ENCODE results near the gene TKT.

The TKT gene

GRCh38 chr3:53182764-53183355 is 73.0 kb downstream of the TKT start:
- Mint-ChIP-seq H3K4me1 (ENCODE audit: low read depth) (no peaks in the 10 kb centered on the region), H3K27ac (no peak overlapping the region), H3K9me3 (no peaks in the 10 kb centered on the region), H3K27me3 (ENCODE audit: low read depth) (no peaks in the 10 kb centered on the region), H3K4me3 (no peak overlapping the region), H3K36me3 (ENCODE audit: low read depth) (peaks cover 14% of the 10 kb centered on the region)

- Mint-ChIP-seq H3K36me3 (ENCODE audit: low read depth) (peaks cover 10% of the 10 kb centered on the region), H3K4me3 (no peak overlapping the region)
These were observed 74.3 kb downstream of the TKT start for GRCh38 chr3:53181528-53181927.

GRCh38 chr3:53181024-53181371 is 74.8 kb downstream of the TKT start:
- no peak overlapping the region for H3K4me3 Mint-ChIP-seq

More at GRCh38 chr3:53181528-53181927, 74.3 kb downstream of the TKT start:
- Mint-ChIP-seq H3K27me3 (ENCODE audit: low read depth) (no peaks in the 10 kb centered on the region), H3K27ac (no peak overlapping the region), H3K9me3 (no peaks in the 10 kb centered on the region), H3K4me1 (ENCODE audit: low read depth) (no peaks in the 10 kb centered on the region)

GRCh38 chr3:53180305-53181023 is 75.4 kb downstream of the TKT start:
- Mint-ChIP-seq H3K27me3 (ENCODE audit: low read depth) (no peaks in the 10 kb centered on the region), H3K4me3 (no peak overlapping the region), H3K9me3 (no peaks in the 10 kb centered on the region), H3K36me3 (ENCODE audit: low read depth) (peaks cover 10% of the 10 kb centered on the region), H3K27ac (no peak overlapping the region), H3K4me1 (ENCODE audit: low read depth) (no peaks in the 10 kb centered on the region)

More at GRCh38 chr3:53181024-53181371, 74.8 kb downstream of the TKT start:
- Mint-ChIP-seq H3K4me1 (ENCODE audit: low read depth) (no peaks in the 10 kb centered on the region), H3K27me3 (ENCODE audit: low read depth) (no peaks in the 10 kb centered on the region), H3K36me3 (ENCODE audit: low read depth) (peaks cover 10% of the 10 kb centered on the region), H3K27ac (no peak overlapping the region), H3K9me3 (no peaks in the 10 kb centered on the region)

GRCh38 chr3:53179580-53179979 is 76.2 kb downstream of the TKT start:
- peaks cover 5% of the 10 kb centered on the region for H3K36me3 Mint-ChIP-seq (ENCODE audit: low read depth)
- H3K9me3 Mint-ChIP-seq, result no peaks in the 10 kb centered on the region
- H3K4me1 Mint-ChIP-seq (ENCODE audit: low read depth), result peaks cover 2% of the 10 kb centered on the region
- H3K4me3 Mint-ChIP-seq, result no peak overlapping the region
- H3K27me3 Mint-ChIP-seq (ENCODE audit: low read depth), result no peaks in the 10 kb centered on the region
- H3K27ac Mint-ChIP-seq, result no peak overlapping the region

GRCh38 chr3:53178246-53178645 is 77.6 kb downstream of the TKT start:
- H3K4me3 Mint-ChIP-seq, result no peak overlapping the region
- H3K9me3 Mint-ChIP-seq, result no peaks in the 10 kb centered on the region
- H3K4me1 Mint-ChIP-seq (ENCODE audit: low read depth), result peaks cover 5% of the 10 kb centered on the region
- H3K36me3 Mint-ChIP-seq (ENCODE audit: low read depth), result peaks cover 7% of the 10 kb centered on the region
- H3K27me3 Mint-ChIP-seq (ENCODE audit: low read depth), result no peaks in the 10 kb centered on the region
- H3K27ac Mint-ChIP-seq, result no peak overlapping the region

GRCh38 chr3:53175613-53176540 is 79.9 kb downstream of the TKT start:
- H3K9me3 Mint-ChIP-seq, result no peaks in the 10 kb centered on the region
- H3K4me3 Mint-ChIP-seq, result no peak overlapping the region
- H3K27ac Mint-ChIP-seq, result no peak overlapping the region
- no peaks in the 10 kb centered on the region for H3K27me3 Mint-ChIP-seq (ENCODE audit: low read depth)
- peaks cover 5% of the 10 kb centered on the region for H3K36me3 Mint-ChIP-seq (ENCODE audit: low read depth)
- H3K4me1 Mint-ChIP-seq (ENCODE audit: low read depth), result peaks cover 14% of the 10 kb centered on the region

All from T-helper 1 cell treated with Interleukin-12 subunit alpha and Interleukin-12 subunit beta and Interleukin-4 antibody, amounts not matched to agents 30 μg/mL and 1 μg/mL, for 36 hours (primary cell).